ENCODE results near the gene COG2. TPM values are rescaled to one million over a fixed set of nuclear protein-coding genes. Genes with fewer than 3 reads are reported as not detected.

Gene COG2
- total RNA-seq, 2 experiments from 2014 or later: 25.8 to 35.8 TPM

DNA sequence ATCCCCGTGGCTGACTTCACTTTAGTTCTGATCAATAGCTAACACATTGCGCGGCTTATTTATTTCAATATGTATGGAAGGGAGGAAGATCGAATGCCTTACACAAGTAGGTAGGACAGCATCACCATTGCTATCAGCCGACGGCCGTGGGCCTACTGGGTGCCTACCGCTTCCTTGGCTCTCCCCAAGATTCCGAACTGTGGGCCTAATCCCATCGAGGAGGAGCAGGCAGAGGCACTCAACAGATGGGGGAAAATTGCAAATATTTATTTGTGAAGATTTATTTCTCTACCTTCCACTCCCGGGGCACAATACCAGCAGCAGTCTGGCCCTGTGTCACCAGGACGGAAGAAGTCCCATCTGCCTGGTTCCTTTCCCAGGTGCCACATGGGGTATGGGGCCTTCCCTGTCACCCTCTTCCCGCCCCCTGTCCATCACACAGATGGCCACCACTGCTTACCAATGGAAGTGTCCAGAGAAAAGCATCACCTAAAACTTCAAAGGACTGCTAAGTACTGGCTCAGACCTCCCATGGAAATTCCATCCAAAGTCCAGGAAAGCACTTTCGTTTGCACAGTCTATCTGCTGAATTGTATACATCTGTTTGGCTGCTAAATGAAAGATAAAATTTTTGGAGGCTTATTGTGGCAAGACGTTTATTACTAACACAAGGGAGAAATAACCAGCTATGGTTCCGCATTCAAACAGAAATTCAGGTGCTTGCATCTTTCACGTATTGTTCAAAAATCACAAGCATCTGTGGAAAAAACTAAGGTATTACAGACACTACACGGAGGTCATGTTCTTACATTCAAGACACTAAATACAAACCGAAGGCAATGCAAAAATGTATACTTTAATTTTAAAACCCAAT lies 59.9 kb downstream of the COG2 start:
- Mint-ChIP-seq H3K9me3 (ENCODE audit: low read depth) (no peaks in the 10 kb centered on the region), H3K4me1 (peaks cover under 1% of the 10 kb centered on the region), H3K27me3 (peaks cover 7% of the 10 kb centered on the region), H3K36me3 (no peaks in the 10 kb centered on the region), H3K4me3 (no peak overlapping the region), H3K27ac (no peak overlapping the region)
- CTCF ChIA-PET: interaction anchor here (1.3 kb wide), 1 partner anchor 60 kb away, joined by 3 read pairs; no protein-coding TSS in a partner anchor
- no peak for ATAC-seq
- no peak for DNase-seq

DNA sequence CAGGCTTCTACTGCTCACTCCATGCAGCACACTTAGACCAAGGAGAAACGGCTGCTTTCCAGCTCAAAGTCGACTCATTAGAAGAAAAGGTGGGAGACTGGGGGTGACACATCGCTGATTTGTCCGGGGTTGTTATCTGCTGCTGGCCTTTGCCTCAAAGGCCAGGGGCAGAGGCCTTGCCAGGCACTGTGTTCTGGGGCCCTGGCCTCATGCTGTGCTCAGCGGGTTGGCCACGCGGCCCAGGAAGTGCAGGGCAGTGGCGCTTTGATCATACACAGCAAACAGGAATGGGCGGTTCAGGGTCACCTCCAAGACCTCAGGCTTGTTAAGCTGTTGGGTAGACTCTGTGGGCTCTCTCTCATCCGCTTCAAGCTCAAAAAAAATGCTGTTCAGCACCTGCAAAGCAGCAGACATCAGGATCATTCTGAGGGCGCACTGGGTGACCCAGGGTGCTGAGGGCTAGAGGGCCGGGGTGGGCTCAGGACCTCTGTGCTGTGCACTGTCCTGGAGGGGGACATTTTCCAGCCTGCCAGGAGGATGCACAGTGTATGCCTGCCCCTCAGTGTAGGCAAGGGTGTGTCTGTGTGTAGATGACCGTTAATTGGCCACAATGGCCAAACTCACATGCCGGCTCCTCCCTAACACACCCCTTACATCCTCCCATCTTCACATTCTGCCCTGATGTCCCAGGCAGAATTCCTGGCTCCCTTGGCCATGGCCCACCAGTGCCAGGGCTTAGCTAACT lies 60.8 kb downstream of the COG2 start:
- Mint-ChIP-seq H3K9me3 (ENCODE audit: low read depth) (no peaks in the 10 kb centered on the region), H3K4me1 (peaks cover 9% of the 10 kb centered on the region), H3K36me3 (no peaks in the 10 kb centered on the region), H3K4me3 (no peak overlapping the region), H3K27ac (no peak overlapping the region), H3K27me3 (peaks cover 9% of the 10 kb centered on the region)
- CTCF ChIA-PET: interaction anchor here (1.3 kb wide), 1 partner anchor 61 kb away, joined by 3 read pairs; no protein-coding TSS in a partner anchor
- ATAC-seq: no peak
- no peak for DNase-seq

DNA sequence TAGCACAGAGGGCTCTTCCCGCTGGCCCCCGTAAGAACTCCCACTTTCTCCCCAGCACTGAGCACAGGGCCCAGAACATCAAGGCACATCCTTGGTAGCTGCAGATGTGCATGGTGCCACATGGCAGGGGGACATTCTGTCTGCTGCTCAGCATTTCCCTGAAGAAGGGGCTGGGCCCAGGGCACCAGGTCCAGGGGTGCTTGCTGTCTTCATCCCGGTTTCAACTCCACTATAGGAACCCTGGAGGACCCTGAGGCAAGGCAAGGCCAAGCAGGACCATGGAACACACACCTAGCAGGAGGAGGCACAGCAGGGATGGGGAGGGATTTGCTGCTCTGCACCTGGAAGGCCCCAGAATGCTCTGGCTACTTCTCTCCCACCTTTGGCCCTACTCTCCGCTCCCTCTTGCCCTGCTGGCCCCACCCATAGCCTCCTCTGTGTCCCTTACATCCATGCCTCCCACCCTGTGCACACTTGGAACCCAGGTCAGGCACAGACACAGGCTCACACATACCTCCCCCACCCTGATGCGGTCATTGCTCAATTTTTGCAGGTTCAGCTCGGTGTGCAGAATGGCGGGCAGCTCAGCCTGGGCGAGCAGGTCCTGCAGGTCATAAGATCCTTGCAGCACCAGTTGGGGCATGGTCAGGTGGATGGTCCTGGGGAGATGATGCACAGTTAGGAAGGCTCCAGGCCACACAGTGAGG lies 61.6 kb downstream of the COG2 start:
- DNase-seq (no peak), ATAC-seq (no peak)
- CTCF ChIA-PET: interaction anchor here (1.3 kb wide), 1 partner anchor 62 kb away, joined by 3 read pairs; no protein-coding TSS in a partner anchor
- Mint-ChIP-seq H3K4me1 (peaks cover 13% of the 10 kb centered on the region), H3K27me3 (peaks cover 10% of the 10 kb centered on the region), H3K9me3 (ENCODE audit: low read depth) (no peaks in the 10 kb centered on the region), H3K27ac (no peak overlapping the region), H3K36me3 (no peaks in the 10 kb centered on the region), H3K4me3 (no peak overlapping the region)

DNA sequence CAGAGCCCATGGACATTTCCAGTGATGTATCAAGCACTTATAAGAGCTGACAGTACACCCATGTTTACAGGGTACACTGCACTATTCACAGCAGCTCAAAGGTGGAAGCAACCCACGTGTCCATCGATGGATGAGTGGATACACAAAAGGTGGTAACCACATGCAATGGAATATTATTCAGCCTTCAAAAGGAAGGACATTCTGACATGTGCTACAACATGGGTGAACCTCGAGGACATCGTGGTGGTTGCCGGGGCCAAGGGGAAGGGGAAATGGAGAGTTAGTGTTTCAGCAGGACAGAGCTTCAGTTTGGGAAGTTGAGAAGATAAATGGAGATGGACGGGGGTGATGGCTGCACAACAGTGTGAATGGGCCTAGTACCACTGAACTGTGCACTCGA lies 62.5 kb downstream of the COG2 start:
- Mint-ChIP-seq H3K9me3 (ENCODE audit: low read depth) (no peaks in the 10 kb centered on the region), H3K4me3 (no peak overlapping the region), H3K27me3 (peaks cover 5% of the 10 kb centered on the region), H3K4me1 (peaks cover 13% of the 10 kb centered on the region), H3K36me3 (no peaks in the 10 kb centered on the region), H3K27ac (no peak overlapping the region)
- DNase-seq (no peak), ATAC-seq (no peak)
- CTCF ChIA-PET: no interaction called here

DNA sequence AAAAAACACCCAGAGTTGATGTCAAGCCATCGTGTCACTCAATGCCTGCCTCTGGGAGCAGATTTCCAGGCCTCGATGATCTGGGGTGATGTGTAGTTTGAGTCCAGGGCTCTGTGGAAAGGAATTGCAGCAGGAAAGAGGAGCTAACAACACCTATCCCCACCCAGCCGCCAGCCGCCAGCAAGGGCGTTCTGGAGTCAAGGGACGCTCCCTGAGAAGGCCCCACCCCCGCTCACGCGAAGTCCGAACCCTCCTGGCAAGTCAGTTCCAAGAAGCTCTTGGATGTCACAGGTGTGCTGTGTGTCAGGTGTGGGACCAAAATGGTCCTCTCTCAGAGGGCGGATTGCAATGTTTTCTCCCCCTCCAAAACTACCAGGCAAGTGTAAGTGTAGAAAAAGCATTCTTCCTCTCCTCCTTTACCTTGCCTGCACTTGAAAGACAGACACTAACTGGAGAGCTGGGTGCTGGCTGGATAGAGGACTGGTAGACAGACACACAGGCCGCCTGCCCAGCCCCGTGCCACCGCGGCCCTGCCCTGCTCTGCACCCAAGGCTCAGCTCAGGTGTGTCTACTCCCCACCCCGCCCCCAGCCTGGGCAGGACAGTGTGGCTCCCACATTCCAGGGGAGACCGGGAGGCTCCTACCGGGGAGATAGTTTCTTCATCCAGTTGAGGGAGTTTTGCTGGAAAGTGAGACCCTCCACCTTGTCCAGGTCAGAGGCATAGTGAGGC lies 63.2 kb downstream of the COG2 start:
- Mint-ChIP-seq H3K9me3 (ENCODE audit: low read depth) (no peaks in the 10 kb centered on the region), H3K27me3 (peaks cover 5% of the 10 kb centered on the region), H3K27ac (no peak overlapping the region), H3K36me3 (no peaks in the 10 kb centered on the region), H3K4me3 (no peak overlapping the region), H3K4me1 (peaks cover 13% of the 10 kb centered on the region)
- CTCF ChIA-PET: no interaction called here
- DNase-seq (no peak), ATAC-seq (no peak)

DNA sequence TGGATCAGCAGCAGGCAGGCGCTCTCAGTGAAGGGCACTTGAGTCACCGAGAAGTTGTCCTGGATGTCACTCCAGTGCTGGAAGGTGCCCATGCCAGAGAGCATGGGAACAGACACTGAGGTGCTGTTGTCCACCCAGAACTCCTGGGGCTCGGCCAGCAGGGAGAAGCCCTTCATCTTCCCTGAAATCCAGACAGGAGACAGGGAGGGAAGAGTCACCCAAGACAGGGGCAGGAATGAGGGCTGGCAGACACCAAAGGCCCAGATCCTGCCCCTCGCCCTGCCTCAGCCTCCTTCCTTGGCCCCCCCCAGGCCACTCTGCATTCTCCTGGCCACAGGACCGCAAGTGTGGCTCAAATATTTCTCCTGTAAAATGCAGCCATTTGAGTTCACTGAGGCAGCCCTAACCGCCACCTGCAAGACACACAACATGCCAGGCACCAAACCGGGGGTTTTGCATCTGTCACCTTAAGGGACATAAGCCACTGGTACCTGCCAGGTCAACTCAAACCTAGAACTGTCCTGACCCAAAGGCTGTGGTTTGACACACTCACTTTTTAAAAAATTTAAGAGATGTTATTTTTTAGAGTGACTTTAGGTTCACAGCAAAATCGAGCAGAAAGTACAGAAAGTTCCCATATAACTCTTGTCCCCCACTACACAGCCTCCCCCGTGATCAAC lies 63.9 kb downstream of the COG2 start:
- CTCF ChIA-PET: no interaction called here
- peaks cover 13% of the 10 kb centered on the region for H3K4me1 Mint-ChIP-seq

DNA sequence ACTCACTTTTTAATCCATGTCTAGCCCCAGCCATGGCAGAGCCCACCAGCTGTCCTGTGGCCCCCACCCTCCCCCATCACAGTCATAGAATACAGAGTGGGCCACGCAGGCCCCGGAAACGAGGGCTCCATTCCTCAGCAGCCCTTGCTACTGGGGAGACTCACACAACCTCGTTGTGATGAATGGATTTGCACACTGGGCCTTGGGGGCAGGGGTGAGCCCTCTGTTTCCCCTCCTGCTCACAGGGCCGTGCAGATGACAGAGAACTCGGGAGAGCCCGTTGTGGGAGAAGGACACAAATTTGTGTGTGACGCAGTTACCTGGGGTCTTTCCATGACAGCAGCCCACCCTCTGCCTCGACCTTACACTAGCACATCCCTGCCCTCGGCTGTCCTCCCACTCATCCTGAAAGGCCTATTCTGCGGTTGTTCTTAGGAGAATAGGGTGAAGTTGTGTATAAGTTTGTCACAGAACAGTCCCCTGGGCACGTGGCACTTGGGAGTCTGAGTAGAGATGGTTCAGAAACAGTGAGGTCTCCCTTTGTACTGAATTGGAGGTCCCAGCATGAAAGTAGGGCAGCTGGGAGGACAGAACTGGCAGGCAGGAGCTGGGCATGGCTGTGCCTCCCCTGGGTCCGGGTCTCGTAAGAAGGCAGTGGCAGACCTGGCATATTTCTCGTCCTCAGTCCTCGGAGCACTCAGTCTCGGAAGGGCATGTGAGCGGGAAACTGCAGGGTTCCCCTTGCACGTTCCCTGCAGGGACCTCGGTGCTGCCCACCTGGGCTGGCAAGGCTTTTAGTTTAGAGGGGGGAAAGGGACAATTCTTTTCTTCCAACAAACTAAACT lies 64.8 kb downstream of the COG2 start:
- CTCF ChIA-PET: no interaction called here
- Mint-ChIP-seq H3K4me1 (peaks cover 13% of the 10 kb centered on the region), H3K36me3 (no peaks in the 10 kb centered on the region), H3K9me3 (ENCODE audit: low read depth) (no peaks in the 10 kb centered on the region), H3K27ac (no peak overlapping the region), H3K27me3 (peaks cover 8% of the 10 kb centered on the region), H3K4me3 (no peak overlapping the region)
- ATAC-seq: no peak
- no peak for DNase-seq

More for the DNA sequence above, 63.9 kb downstream of the COG2 start:
- H3K9me3 Mint-ChIP-seq (ENCODE audit: low read depth): no peaks in the 10 kb centered on the region
- ATAC-seq (no peak), DNase-seq (no peak)
- H3K27ac Mint-ChIP-seq: no peak overlapping the region
- no peak overlapping the region for H3K4me3 Mint-ChIP-seq
- no peaks in the 10 kb centered on the region for H3K36me3 Mint-ChIP-seq
- peaks cover 8% of the 10 kb centered on the region for H3K27me3 Mint-ChIP-seq

DNA sequence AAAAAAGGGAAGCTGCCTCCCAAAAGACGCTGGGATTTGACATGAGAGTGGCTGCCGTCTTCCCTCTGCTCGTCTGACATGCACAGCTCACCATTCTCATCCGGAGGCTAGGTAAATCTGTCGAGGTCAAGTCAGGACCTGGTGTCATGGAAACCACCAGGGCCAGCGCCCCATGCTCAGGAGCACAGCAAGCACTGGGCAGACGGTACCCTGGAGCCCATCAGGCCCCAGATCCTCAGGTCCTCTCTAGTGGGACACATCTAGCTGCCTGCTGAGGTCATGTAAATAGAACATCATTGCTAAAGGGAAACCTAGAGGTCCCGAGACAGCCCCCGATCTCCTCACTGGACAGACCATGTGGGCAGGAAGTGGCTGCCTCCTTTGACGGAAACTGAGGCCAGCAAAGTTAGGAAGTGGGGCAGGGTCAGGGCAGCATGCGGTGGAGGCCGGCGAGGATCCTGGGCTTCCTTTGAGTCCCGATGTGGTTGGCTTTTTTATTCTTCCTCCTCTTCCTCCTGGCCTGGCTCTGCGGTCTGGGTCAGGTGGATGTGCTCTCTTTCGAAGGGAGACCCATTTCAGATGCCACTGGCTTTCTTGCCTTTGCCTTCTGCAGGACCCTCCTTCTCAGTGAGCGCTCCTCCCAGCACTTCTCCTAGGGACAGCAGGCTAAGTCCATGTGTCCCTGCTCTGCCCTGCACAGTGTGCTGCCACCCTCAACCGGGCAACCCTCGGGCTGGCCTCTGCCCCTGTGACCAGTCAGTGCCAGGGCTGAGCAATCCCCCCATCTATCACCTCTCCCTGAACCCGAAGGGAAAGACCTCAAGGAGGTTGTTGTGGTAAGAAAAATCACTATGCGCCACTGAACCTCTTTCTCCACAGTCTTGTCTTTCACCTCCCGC lies 65.7 kb downstream of the COG2 start:
- H3K27me3 Mint-ChIP-seq: peaks cover 8% of the 10 kb centered on the region
- no peak overlapping the region for H3K27ac Mint-ChIP-seq
- H3K36me3 Mint-ChIP-seq: no peaks in the 10 kb centered on the region
- no peak overlapping the region for H3K4me3 Mint-ChIP-seq
- CTCF ChIA-PET: no interaction called here
- DNase-seq: no peak
- H3K4me1 Mint-ChIP-seq: peaks cover 13% of the 10 kb centered on the region
- H3K9me3 Mint-ChIP-seq (ENCODE audit: low read depth): no peaks in the 10 kb centered on the region
- ATAC-seq: no peak

DNA sequence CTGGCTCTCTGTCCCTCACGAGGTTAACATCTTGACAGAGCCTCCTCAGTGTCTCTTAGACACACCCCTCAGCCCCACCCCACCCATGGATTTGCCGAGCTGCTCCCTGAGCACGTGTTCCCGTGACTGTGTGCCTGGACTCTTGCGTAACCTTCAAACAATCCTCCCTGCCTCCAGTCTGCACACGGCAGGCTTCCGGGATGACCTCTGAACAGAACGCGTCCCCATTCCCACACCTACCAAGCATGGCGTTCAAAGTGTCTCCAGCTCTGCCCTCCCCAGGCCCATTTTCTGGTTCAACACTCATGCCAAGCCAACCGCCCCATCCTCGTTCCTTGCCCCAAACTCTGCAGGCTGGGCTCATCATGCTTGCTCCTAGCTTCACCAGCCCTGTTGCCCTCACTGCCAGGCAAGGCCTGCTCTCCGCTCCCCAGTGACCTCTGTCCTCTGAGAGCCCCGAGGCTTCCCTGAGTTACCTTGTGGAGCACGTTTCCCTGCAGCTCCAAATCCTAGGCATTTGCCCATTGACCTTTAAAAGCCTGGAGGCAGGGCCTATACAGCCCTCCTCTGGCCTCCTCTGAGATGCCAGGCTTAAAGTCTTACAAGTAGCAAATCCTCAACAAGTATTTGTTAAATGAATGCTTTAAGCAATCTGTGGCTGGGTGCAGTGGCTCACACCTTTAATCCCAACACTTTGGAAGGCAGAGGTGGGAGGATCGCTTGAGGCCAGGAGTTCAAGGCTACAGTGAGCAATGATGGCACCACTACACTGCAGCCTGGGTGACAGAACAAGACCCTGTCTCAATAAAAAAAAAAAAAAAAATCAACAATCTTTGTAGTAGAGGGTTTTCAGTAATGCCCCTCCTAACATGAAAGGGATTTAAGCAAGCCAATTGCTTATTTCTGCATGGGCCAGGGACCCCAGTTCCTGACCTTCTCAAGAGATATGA lies 66.6 kb downstream of the COG2 start:
- Mint-ChIP-seq H3K4me1 (peaks cover 13% of the 10 kb centered on the region), H3K4me3 (no peak overlapping the region), H3K36me3 (no peaks in the 10 kb centered on the region), H3K9me3 (ENCODE audit: low read depth) (no peaks in the 10 kb centered on the region), H3K27me3 (peaks cover 10% of the 10 kb centered on the region), H3K27ac (no peak overlapping the region)
- DNase-seq (no peak), ATAC-seq (no peak)
- CTCF ChIA-PET: no interaction called here

DNA sequence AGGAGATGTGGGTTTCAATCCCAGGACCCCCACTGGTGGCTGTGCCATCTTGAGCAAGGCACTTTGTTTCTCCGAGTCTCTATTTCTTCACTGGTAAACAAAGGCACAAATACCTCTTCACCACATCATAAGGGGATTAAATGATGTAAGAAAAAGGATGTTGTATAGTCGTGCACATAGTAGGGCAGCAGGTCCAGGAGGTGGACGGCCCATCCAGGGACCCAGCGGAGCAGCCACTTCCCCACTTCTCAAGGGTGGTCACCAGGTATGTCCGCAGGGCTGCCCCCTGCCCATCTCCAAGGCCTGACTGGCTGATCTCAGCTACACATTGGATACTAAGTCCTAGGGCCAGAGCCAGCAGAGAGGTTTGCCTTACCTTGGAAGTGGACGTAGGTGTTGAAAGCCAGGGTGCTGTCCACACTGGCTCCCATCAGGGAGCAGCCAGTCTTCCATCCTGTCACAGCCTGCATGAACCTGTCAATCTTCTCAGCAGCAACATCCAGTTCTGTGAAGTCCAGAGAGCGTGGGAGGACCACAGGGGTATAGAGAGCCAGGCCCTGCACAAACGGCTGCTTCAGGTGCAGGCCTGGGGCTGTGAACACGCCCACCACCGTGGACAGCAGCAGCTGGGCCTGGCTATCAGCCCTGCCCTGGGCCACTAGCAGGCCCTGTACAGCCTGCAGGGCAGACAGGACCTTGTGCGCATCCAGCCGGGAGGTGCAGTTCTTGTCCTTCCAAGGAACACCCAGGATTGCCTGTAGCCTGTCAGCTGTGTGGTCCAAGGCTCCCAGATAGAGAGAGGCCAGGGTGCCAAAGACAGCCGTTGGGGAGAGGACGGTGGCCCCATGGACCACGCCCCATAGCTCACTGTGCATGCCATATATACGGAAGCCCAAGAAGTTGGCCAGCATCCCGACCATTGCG lies 67.6 kb downstream of the COG2 start:
- CTCF ChIA-PET: no interaction called here
- H3K9me3 Mint-ChIP-seq (ENCODE audit: low read depth): no peaks in the 10 kb centered on the region

More for the DNA sequence above, 67.6 kb downstream of the COG2 start:
- DNase-seq: no peak
- peaks cover 13% of the 10 kb centered on the region for H3K4me1 Mint-ChIP-seq
- no peaks in the 10 kb centered on the region for H3K36me3 Mint-ChIP-seq
- no peak overlapping the region for H3K4me3 Mint-ChIP-seq
- H3K27me3 Mint-ChIP-seq: peaks cover 19% of the 10 kb centered on the region
- ATAC-seq: no peak
- H3K27ac Mint-ChIP-seq: no peak overlapping the region
